ENCODE results near the gene BRF1. TPM values are rescaled to one million over a fixed set of nuclear protein-coding genes. Genes with fewer than 3 reads are reported as not detected.

Gene BRF1
- total RNA-seq, 1 donor: 28.8 TPM

DNA sequence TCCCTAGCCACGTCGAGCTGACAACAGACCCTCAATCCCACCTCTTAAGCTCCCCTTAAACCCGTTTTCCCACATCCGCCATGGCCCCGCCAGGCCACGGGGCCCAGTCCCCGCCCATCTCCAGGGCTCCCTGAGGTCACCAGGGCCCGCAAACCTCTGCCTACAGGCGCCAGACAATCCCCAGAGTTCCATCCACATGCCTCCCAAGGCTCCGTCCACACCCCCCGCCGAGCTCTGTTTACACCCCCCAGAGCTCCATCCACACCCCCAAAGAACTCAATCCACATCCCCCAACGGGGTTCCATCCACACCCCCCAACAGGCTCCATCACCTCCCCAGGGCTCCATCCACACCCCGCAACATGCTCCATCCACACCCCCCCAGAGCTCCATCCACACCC lies 141.5 kb downstream of the BRF1 start:
- DNase-seq (ENCODE audit: low read depth): no peak
- TF ChIP-seq, protein P1, sequence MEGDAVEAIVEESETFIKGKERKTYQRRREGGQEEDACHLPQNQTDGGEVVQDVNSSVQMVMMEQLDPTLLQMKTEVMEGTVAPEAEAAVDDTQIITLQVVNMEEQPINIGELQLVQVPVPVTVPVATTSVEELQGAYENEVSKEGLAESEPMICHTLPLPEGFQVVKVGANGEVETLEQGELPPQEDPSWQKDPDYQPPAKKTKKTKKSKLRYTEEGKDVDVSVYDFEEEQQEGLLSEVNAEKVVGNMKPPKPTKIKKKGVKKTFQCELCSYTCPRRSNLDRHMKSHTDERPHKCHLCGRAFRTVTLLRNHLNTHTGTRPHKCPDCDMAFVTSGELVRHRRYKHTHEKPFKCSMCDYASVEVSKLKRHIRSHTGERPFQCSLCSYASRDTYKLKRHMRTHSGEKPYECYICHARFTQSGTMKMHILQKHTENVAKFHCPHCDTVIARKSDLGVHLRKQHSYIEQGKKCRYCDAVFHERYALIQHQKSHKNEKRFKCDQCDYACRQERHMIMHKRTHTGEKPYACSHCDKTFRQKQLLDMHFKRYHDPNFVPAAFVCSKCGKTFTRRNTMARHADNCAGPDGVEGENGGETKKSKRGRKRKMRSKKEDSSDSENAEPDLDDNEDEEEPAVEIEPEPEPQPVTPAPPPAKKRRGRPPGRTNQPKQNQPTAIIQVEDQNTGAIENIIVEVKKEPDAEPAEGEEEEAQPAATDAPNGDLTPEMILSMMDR (IDR thresholded peaks at IDR 0.05; ENCODE audit: insufficient read depth, low read length): no peak
- H3K4me3 ChIP-seq (ENCODE audit: low read depth, low read length): no peak overlapping the region

Other genes starting within 250 kb of the BRF1 start
- gene GPR132, start 235.6 kb downstream of the BRF1 start, total RNA-seq (ENCODE audit: low replicate concordance): 0.09 and 0.16 TPM in 2 replicates
- 0.63 and 3.1 TPM in 2 replicates for gene JAG2, start 132.2 kb downstream of the BRF1 start, total RNA-seq (ENCODE audit: low replicate concordance)
- gene NUDT14, start 119.7 kb downstream of the BRF1 start, total RNA-seq (ENCODE audit: low replicate concordance): 11.7 and 25.3 TPM in 2 replicates
- 51.0 and 123 TPM in 2 replicates for gene BTBD6, start 52.5 kb downstream of the BRF1 start, total RNA-seq (ENCODE audit: low replicate concordance)
- gene PACS2, start 13.7 kb upstream of the BRF1 start, total RNA-seq (ENCODE audit: low replicate concordance): 41.5 and 48.6 TPM in 2 replicates
- gene TEX22, start 97.5 kb upstream of the BRF1 start, total RNA-seq (ENCODE audit: low replicate concordance): 0.27 and 1.5 TPM in 2 replicates
- gene MTA1, start 118.8 kb upstream of the BRF1 start, total RNA-seq (ENCODE audit: low replicate concordance): 43.0 and 44.4 TPM in 2 replicates
- 32.9 and 54.3 TPM in 2 replicates for gene CRIP2, start 173.8 kb upstream of the BRF1 start, total RNA-seq (ENCODE audit: low replicate concordance)
- 9.4 and 28.4 TPM in 2 replicates for gene CRIP1, start 185.9 kb upstream of the BRF1 start, total RNA-seq (ENCODE audit: low replicate concordance)
- gene TEDC1, start 190.2 kb upstream of the BRF1 start, total RNA-seq (ENCODE audit: low replicate concordance): 8.7 and 12.6 TPM in 2 replicates
- 4.0 and 6.7 TPM in 2 replicates for gene TMEM121, start 225.6 kb upstream of the BRF1 start, total RNA-seq (ENCODE audit: low replicate concordance)